ENCODE data around the gene RASAL1.

RASAL1 gene

DNA sequence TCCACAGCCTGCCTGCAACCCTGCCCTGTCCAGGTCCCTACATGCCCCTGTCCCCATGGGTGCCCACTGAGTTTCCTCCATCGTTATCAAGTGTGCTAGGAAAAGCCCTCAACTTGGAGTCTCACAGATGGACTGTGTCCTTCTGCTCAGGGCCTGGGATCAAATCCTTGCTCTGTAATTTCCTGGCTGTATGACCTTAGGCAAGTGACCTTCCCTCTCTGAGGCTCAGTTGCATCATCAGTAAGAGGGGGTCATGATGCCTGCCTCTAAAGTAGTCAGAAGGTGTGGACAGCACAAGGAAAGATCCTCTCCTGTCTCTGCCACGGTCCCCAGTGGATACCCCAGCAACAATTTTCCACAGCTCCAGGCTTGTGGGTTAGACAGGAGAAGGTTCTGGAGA is 22.2 kb downstream of the RASAL1 start:
- ATAC-seq (replicated peaks) = no peak
- peak overlapping the region in 1 of 2 donors; percentile 41 for H3K27ac Mint-ChIP-seq
- peaks cover 0 to 18% of the 10 kb centered on the region in 2 donors for H3K27me3 Mint-ChIP-seq
- no peaks in the 10 kb centered on the region for H3K9me3 Mint-ChIP-seq
- H3K4me1 Mint-ChIP-seq (ENCODE audit: low read depth in 2 of 2) = peaks cover 12 to 21% of the 10 kb centered on the region in 2 donors
- DNase-seq = no peak
- no peak overlapping the region for H3K4me3 Mint-ChIP-seq
- peaks cover 2% of the 10 kb centered on the region for H3K36me3 Mint-ChIP-seq (ENCODE audit: insufficient read depth)

DNA sequence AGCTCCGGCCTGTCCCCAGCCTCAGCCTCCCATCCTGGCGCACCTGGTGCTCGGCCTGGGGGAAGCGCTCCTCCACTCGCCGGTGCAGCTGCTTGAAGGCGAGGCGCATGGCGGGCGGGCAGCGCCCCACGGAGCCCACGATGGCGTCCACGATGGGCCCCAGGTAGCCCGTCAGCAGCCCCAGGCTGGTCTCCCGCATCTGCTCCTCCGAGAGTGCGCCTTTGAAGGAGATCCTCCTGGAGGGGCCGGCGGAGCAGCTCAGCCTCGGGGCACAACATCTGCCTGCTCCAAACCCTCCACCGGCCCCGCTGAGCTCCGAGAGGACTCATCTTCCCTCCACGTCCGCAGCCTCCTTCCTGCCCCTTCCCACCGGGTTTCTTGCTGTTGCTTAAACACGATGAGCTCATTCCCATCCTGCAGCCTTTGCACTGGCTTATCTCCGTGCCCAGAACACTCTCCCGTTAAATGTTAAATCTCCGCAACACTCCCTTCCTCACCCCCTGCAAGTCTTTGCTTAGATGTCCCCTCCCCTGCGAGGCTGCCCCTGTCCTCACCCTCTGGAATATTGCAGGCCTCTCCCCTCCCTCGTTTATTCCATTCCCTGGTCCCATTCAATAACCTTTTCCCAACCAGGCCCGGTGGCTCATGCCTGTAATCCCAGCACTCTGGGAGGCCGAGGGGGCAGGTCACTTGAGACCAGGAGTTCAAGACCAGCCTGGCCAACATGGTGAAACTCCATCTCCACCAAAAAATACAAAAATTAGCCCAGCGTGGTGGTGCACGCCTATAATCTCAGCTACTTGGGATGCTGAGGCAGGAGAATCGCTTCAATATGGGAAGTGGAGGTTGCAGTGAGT is 23.3 kb downstream of the RASAL1 start:
- Mint-ChIP-seq H3K4me1 (ENCODE audit: low read depth in 2 of 2) (peaks cover 12 to 21% of the 10 kb centered on the region in 2 donors), H3K27ac (no peak overlapping the region), H3K4me3 (no peak overlapping the region), H3K9me3 (no peaks in the 10 kb centered on the region), H3K36me3 (ENCODE audit: insufficient read depth) (peaks cover 2% of the 10 kb centered on the region), H3K27me3 (peaks cover 0 to 18% of the 10 kb centered on the region in 2 donors)
- DNase-seq = no peak
- ATAC-seq (replicated peaks) = no peak

DNA sequence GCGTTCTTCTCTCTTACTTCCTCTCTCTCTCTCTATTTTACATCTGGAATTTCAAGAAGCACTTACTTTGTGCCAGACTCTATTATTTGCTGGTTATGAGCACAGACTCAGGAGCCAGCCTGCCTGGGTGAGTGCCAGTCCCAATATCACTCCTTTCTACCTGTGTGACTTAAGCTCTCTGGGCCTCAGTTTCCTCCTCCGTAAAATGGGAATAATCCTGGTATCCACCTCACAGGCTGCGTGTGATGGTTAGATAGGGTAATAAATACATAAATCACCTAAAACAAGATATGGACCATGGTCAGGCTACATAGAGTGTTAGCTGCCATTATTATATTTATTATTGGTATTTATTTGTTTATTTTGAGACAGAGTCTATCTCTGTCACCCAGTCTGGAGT is 24.3 kb downstream of the RASAL1 start:
- Mint-ChIP-seq H3K9me3 (no peaks in the 10 kb centered on the region), H3K36me3 (ENCODE audit: insufficient read depth) (peaks cover 2% of the 10 kb centered on the region), H3K4me1 (ENCODE audit: low read depth in 2 of 2) (peaks cover 12 to 29% of the 10 kb centered on the region in 2 donors), H3K4me3 (no peak overlapping the region), H3K27me3 (peaks cover 0 to 18% of the 10 kb centered on the region in 2 donors), H3K27ac (no peak overlapping the region)
- DNase-seq (no peak), ATAC-seq (replicated peaks) (no peak)

DNA sequence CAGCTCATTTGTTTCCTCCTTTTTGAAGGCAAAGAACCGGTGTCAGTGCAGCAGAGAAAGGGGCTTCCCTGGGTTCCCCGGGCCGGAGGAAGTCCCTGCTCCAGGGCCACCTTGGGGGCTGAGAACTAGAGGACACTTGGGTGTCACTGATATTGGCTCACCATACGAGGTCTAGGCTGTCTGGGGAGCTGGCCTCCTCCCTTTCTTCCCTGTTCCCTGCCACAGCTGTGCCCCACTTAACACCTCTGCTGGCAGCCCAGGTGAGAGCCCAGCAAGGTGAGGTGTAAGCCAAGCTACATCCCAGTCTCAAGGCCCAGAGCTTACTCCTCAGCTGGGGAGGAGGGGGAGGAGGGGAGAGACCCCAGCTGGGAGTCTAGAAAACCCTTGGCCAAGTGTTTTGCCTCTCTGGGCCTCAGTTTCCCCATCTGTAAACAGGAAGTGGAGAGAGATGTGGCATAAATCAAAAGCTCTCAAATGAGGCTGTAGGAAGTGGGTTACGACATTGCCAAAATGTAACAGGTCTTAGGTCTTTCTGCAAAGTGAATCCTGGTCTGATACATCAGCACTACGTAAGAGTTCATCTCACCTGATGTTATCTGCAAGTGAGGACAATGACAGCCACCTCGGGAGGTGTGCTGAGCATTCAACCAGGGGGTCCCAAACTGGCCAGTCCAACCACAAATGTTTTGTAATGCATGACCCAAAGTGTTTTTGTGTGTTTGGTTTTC is 25.5 kb downstream of the RASAL1 start:
- H3K4me1 Mint-ChIP-seq (ENCODE audit: low read depth in 2 of 2) = peaks cover 12 to 29% of the 10 kb centered on the region in 2 donors
- ATAC-seq (replicated peaks) = peak; percentile 83
- peak overlapping the region; percentile 84 to 93 for H3K27ac Mint-ChIP-seq
- peaks cover 0 to 18% of the 10 kb centered on the region in 2 donors for H3K27me3 Mint-ChIP-seq
- no peaks in the 10 kb centered on the region for H3K9me3 Mint-ChIP-seq
- peak overlapping the region in 1 of 2 donors; percentile 47 for H3K4me3 Mint-ChIP-seq
- DNase-seq = peak in 2 of 3 experiments; percentile 26 to 30
- peaks cover 2% of the 10 kb centered on the region for H3K36me3 Mint-ChIP-seq (ENCODE audit: insufficient read depth)

DNA sequence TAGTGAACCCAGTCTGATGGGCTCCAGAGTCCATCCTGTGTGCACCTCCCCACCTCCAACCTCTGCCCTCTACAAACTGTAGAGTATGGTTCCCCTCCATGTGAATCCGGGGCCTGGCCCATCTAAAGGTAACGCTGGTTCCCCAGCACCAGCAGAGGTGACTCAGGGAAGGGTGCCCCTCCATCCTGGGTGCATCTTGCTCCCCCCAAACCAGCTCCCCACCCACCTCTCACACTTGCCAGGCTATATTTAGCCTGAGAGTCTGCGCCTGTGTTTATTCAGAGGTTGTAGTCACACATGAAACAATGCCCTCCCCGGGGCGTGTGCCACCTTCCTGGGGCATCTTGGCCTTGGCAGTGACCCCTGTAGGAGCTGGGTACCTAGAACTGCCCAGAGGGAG is 26.2 kb downstream of the RASAL1 start:
- Mint-ChIP-seq H3K4me3 (peak overlapping the region in 1 of 2 donors; percentile 47), H3K36me3 (ENCODE audit: insufficient read depth) (peaks cover 2% of the 10 kb centered on the region), H3K27ac (peak overlapping the region; percentile 84 to 93), H3K27me3 (peaks cover 0 to 18% of the 10 kb centered on the region in 2 donors), H3K4me1 (ENCODE audit: low read depth in 2 of 2) (peaks cover 12 to 29% of the 10 kb centered on the region in 2 donors), H3K9me3 (no peaks in the 10 kb centered on the region)
- DNase-seq = no peak
- ATAC-seq (replicated peaks) = no peak

DNA sequence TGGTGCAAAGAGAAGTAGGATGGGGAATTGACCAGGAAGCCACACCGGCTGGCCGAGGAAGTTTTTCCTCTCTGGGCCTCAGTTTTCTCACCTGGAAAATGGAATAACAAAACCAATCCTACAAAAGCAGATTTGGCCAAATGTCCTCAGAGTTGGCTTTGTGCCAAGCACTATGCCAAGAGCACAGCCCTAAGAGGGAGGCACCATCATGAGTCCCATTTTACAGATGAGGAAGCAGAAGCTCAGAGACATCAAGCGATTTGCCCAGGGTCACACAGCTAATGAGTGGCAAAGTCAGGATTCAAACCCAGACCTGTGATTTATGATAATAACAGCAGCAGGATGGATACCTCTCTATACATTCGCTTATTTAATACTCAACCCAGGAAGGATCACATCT is 27.3 kb downstream of the RASAL1 start:
- Mint-ChIP-seq H3K27me3 (peaks cover 0 to 11% of the 10 kb centered on the region in 2 donors), H3K4me3 (no peak overlapping the region), H3K9me3 (no peaks in the 10 kb centered on the region), H3K4me1 (ENCODE audit: low read depth in 2 of 2) (peaks cover 16 to 33% of the 10 kb centered on the region in 2 donors), H3K27ac (no peak overlapping the region), H3K36me3 (ENCODE audit: insufficient read depth) (peaks cover 3% of the 10 kb centered on the region)
- DNase-seq (no peak), ATAC-seq (replicated peaks) (no peak)

DNA sequence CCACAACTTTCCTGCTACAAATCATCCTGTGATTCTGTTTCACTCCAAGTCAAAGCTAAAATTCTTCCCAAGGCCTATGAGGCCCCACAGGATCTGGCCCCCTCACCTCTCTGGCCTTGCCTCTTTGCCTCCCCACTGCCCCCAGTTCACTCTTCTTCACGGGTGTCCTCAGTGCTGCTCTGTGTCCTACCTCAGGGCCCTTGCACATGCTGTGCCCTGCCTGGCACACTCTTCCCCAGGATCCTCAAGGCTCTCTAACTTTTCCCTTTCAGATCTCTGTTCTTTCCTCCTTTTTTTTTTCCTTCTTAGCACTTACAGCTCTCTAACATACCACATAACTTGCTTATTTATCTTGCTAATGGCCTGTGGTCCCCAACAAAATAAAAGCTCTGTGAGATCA is 29.2 kb downstream of the RASAL1 start:
- Mint-ChIP-seq H3K27ac (no peak overlapping the region), H3K4me1 (ENCODE audit: low read depth in 2 of 2) (peaks cover 16 to 33% of the 10 kb centered on the region in 2 donors), H3K36me3 (ENCODE audit: insufficient read depth) (peaks cover 3% of the 10 kb centered on the region), H3K27me3 (no peaks in the 10 kb centered on the region), H3K9me3 (no peaks in the 10 kb centered on the region), H3K4me3 (no peak overlapping the region)
- no peak for DNase-seq
- no peak for ATAC-seq (replicated peaks)

DNA sequence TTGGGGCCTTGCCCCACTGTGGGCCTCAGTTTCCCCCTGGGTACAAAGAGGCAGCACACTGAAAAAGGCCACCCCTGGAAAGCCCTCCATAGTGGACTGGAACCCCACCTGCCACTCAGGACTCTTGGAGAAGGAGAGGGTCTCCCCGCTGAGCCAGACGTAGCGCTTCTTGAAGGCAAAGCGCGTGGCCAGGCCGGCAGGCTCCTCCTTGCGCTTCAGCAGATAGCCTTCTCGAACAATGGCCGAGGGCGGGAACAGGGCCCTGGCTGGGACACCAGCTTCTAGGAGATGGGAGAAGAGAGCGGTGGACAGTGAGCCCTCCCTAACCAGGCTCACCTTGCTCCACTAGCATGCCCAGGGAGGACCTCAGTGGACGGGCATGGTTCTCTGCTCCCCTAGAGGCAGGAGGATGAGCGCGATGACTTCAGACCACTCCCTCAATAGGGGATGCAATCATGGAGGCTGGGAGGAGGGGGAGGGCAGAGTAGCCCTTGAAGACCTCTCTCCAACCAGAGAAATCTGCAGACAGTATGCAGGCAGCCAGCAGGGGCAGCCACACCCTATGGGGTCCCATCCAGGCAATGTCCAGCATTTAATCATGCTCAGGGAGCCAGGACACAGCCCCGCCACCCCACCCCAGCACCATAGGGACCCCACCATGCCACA is 29.8 kb downstream of the RASAL1 start:
- H3K27ac Mint-ChIP-seq = no peak overlapping the region
- H3K27me3 Mint-ChIP-seq = no peaks in the 10 kb centered on the region
- H3K4me3 Mint-ChIP-seq = no peak overlapping the region
- H3K9me3 Mint-ChIP-seq = no peaks in the 10 kb centered on the region
- ATAC-seq (replicated peaks) (no peak), DNase-seq (no peak)
- peaks cover 16 to 28% of the 10 kb centered on the region in 2 donors for H3K4me1 Mint-ChIP-seq (ENCODE audit: low read depth in 2 of 2)
- H3K36me3 Mint-ChIP-seq (ENCODE audit: insufficient read depth) = peaks cover 3% of the 10 kb centered on the region

DNA sequence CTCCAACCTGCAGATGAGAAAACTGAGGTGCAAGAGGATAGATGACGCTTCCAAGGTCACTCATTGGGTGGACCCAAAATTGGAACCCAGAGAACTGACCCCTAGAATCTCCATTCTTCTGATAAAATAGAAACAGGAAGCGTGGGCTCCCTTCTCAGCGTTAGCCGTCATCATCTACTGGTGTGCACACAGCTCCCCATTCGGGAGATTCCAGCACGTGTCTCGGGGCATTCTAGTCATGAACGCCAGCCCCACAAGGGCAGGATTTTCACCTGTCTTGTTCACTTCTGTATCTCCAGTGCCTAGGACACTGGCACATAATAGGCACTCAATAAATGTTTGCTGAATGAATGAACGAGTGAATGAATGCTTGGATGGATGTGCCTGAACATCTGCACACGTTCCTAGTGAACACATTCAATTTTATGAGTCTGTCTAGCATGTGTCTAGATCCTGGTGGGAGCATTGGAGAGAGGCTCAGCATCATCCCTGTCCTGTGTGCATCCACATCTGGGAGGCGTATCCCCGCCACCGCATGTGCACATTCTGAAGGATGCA is 30.5 kb downstream of the RASAL1 start:
- peaks cover 12 to 22% of the 10 kb centered on the region in 2 donors for H3K4me1 Mint-ChIP-seq (ENCODE audit: low read depth in 2 of 2)
- peak overlapping the region; percentile 27 to 74 for H3K4me3 Mint-ChIP-seq
- no peaks in the 10 kb centered on the region for H3K9me3 Mint-ChIP-seq
- no peak overlapping the region for H3K27ac Mint-ChIP-seq
- ATAC-seq (replicated peaks) (no peak), DNase-seq (no peak)
- H3K27me3 Mint-ChIP-seq = no peaks in the 10 kb centered on the region
- H3K36me3 Mint-ChIP-seq (ENCODE audit: insufficient read depth) = peaks cover 3% of the 10 kb centered on the region

DNA sequence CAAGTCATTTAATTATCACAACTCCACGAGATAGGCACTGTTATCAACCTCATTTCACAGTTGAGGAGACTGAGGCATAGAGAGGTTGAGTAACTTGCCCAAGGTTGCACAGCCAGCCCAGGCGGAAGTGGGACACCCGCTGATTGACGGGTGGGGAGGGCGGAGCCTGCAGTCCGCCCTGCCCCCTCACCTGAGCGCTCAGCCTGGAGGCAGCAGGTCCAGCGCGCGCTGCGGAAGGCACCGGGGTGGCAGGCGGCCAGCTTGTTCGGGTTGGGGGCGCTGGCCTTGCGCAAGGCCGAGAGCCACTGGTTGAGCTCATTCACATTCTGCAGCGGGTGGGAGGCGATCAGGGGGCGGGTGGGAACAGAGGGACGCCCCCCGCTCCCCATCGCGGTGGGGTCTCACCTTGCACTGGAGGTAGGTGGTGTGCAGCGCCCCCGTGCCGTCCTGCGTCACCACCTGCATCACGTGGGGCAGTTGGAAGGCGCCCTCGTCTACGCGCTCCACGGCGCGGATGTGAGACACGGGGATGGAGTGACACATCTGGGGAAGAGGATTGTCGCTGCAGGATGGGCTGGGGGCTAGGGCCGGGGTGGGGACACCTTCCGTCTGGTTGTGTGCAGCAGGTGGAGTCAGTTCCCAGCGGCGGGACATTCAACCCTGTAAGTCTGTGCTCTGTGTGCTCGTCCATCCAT is 31.7 kb downstream of the RASAL1 start:
- peak overlapping the region in 1 of 2 donors; percentile 72 for H3K27ac Mint-ChIP-seq
- H3K9me3 Mint-ChIP-seq = no peaks in the 10 kb centered on the region
- peak; percentile 89 for ATAC-seq (replicated peaks)
- no peaks in the 10 kb centered on the region for H3K27me3 Mint-ChIP-seq
- H3K36me3 Mint-ChIP-seq (ENCODE audit: insufficient read depth) = peaks cover 6% of the 10 kb centered on the region
- DNase-seq = peak; percentile 46 to 54 (median 53)
- peak overlapping the region; percentile 74 to 79 for H3K4me3 Mint-ChIP-seq
- H3K4me1 Mint-ChIP-seq (ENCODE audit: low read depth in 2 of 2) = peaks cover 5 to 12% of the 10 kb centered on the region in 2 donors

DNA sequence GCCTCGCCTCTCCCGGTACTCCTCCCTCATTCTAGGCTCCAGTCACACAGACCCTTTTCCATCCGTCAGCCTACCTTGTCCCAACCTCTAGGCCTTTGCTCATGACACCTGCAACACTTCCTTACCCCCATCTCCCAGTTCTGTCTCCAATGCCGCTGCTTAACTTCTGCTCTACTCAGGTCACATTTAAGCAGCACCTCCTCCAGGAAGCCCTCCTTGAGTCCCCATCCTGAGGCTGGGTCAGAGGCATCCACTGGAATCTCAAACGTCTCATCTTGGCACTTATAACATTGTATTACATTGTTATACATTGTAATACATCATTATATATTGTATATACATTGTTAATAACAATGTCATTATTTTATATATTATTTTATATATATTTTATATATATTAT is 32.8 kb downstream of the RASAL1 start:
- H3K27me3 Mint-ChIP-seq = no peaks in the 10 kb centered on the region
- no peak for ATAC-seq (replicated peaks)
- DNase-seq = no peak
- H3K27ac Mint-ChIP-seq = no peak overlapping the region
- peaks cover 8 to 21% of the 10 kb centered on the region in 2 donors for H3K4me1 Mint-ChIP-seq (ENCODE audit: low read depth in 2 of 2)
- H3K9me3 Mint-ChIP-seq = no peaks in the 10 kb centered on the region
- H3K4me3 Mint-ChIP-seq = no peak overlapping the region
- H3K36me3 Mint-ChIP-seq (ENCODE audit: insufficient read depth) = peaks cover 9% of the 10 kb centered on the region

DNA sequence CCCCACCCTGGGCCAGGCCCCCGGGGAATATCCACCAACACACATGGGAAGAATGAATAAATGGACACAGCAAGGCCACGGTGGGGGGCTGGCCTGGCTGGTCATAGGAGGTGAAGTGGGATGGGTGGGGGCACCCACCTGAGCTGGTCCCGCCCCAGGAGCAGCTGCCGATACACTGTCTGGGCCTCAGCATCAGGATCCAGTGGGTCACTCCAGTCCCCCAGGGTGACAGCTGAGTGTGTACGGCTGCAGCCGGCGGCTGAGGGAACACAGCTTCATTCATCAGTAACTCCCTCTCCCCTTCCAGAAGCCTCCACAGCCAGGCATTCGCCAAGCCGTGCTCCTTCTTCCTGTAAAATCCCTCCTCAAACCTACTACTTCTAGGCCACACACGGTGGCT is 33.8 kb downstream of the RASAL1 start:
- H3K4me1 Mint-ChIP-seq (ENCODE audit: low read depth in 2 of 2) = peaks cover 8 to 18% of the 10 kb centered on the region in 2 donors
- no peak for ATAC-seq (replicated peaks)
- peaks cover 12% of the 10 kb centered on the region for H3K36me3 Mint-ChIP-seq (ENCODE audit: insufficient read depth)
- no peaks in the 10 kb centered on the region for H3K27me3 Mint-ChIP-seq
- H3K27ac Mint-ChIP-seq = no peak overlapping the region
- no peak overlapping the region for H3K4me3 Mint-ChIP-seq
- H3K9me3 Mint-ChIP-seq = no peaks in the 10 kb centered on the region
- DNase-seq = no peak

DNA sequence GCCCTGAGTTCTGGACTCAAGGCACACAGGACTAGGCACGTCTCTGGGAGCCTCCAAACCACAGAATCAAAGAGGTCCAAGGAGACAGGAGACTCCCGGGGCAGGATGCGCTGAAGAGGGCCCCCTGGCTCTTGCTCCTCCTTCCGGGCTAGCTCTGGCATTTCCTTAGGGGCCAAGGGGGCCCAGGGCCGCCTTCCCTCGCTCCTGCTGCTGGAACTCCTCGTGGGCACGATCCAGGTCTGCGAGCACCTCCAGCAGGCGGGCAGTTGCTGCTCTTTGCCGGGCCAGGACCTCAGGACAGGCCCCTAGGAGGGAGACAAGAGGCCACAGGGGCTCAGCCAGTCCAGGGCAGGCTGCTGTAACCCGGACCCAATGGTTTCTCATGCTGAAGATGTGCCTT is 35.8 kb downstream of the RASAL1 start:
- DNase-seq (no peak), ATAC-seq (replicated peaks) (no peak)
- Mint-ChIP-seq H3K27ac (no peak overlapping the region), H3K4me3 (no peak overlapping the region), H3K4me1 (ENCODE audit: low read depth in 2 of 2) (peaks cover 13 to 22% of the 10 kb centered on the region in 2 donors), H3K36me3 (ENCODE audit: insufficient read depth) (peaks cover 16% of the 10 kb centered on the region), H3K27me3 (no peaks in the 10 kb centered on the region), H3K9me3 (no peaks in the 10 kb centered on the region)

Data from effector memory CD8-positive, alpha-beta T cell (primary cell).